ENCODE results near the gene AAK1. TPM values are rescaled to one million over a fixed set of nuclear protein-coding genes. Genes with fewer than 3 reads are reported as not detected.

Gene AAK1
- total RNA-seq, 1 donor from 2014 or later: 68.2 TPM

DNA sequence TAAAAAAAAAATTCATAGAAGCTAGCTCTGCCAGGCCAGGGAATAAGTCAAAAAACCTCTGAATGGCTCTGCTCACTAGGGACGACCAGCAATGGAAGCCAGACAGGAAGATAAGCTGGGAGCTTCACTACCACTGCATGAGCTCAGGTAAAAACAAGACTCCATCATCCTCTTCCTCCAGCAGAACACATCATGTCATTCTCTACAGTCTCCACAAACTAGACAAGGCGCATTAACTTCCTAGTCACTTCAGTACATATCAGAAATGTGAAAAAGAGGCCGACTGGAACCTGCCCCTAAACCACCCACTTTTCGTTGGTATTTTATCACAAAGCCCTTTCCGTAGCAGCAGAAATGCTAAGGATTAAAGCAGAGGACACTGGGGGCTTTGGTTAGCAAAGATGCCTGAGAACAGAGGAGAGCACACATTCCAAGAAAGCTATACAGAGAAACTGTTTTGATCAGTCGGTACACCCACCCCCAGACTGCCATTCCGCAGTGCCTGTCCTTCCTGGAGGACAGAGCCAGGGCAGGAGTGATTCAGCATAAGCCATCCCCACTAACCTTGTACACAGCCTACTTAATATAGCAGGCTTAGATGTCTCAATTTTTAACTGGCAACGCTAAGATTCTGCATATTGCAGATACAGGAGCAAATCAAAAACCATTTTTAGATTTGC, 53.4 kb downstream of the AAK1 start:
- no peak overlapping the region for H3K4me3 Mint-ChIP-seq (ENCODE audit: unreplicated experiment)
- TF ChIP-seq, protein P1, sequence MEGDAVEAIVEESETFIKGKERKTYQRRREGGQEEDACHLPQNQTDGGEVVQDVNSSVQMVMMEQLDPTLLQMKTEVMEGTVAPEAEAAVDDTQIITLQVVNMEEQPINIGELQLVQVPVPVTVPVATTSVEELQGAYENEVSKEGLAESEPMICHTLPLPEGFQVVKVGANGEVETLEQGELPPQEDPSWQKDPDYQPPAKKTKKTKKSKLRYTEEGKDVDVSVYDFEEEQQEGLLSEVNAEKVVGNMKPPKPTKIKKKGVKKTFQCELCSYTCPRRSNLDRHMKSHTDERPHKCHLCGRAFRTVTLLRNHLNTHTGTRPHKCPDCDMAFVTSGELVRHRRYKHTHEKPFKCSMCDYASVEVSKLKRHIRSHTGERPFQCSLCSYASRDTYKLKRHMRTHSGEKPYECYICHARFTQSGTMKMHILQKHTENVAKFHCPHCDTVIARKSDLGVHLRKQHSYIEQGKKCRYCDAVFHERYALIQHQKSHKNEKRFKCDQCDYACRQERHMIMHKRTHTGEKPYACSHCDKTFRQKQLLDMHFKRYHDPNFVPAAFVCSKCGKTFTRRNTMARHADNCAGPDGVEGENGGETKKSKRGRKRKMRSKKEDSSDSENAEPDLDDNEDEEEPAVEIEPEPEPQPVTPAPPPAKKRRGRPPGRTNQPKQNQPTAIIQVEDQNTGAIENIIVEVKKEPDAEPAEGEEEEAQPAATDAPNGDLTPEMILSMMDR (IDR thresholded peaks at IDR 0.05; ENCODE audit: partially characterized antibody, unreplicated experiment): no peak
- peaks cover 2% of the 10 kb centered on the region for H3K27me3 Mint-ChIP-seq (ENCODE audit: unreplicated experiment)
- no peak overlapping the region for H3K27ac Mint-ChIP-seq (ENCODE audit: unreplicated experiment)
- H3K4me1 Mint-ChIP-seq (ENCODE audit: low read depth, unreplicated experiment): peaks cover 7% of the 10 kb centered on the region
- H3K36me3 Mint-ChIP-seq (ENCODE audit: unreplicated experiment): no peaks in the 10 kb centered on the region
- DNase-seq: no peak
- H3K9me3 Mint-ChIP-seq (ENCODE audit: unreplicated experiment): no peaks in the 10 kb centered on the region

DNA sequence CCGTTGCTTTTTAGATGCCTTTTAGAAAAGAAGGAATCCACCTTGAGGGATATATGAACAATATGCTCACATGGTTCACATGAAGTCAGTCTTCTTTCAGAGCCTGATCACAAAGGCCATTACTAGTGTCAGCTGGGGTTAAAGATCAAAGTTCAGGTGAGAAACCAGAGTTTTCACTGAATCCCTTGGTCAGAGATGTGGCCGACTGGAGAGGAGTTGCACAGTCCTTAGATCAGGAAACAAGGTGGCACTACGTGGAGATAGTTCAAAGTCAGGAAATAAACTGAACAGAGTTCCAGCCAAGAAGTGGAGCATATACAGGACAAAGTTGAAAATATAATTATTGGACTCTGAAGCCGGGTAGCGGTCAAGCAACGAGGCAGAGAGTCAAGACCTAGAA, 54.6 kb downstream of the AAK1 start:
- Mint-ChIP-seq H3K9me3 (ENCODE audit: unreplicated experiment) (no peaks in the 10 kb centered on the region), H3K36me3 (ENCODE audit: unreplicated experiment) (no peaks in the 10 kb centered on the region), H3K4me3 (ENCODE audit: unreplicated experiment) (no peak overlapping the region), H3K27ac (ENCODE audit: unreplicated experiment) (no peak overlapping the region), H3K27me3 (ENCODE audit: unreplicated experiment) (peaks cover 2% of the 10 kb centered on the region), H3K4me1 (ENCODE audit: low read depth, unreplicated experiment) (peaks cover 7% of the 10 kb centered on the region)
- DNase-seq: no peak
- TF ChIP-seq, protein P1 (IDR thresholded peaks at IDR 0.05; ENCODE audit: partially characterized antibody, unreplicated experiment): no peak

DNA sequence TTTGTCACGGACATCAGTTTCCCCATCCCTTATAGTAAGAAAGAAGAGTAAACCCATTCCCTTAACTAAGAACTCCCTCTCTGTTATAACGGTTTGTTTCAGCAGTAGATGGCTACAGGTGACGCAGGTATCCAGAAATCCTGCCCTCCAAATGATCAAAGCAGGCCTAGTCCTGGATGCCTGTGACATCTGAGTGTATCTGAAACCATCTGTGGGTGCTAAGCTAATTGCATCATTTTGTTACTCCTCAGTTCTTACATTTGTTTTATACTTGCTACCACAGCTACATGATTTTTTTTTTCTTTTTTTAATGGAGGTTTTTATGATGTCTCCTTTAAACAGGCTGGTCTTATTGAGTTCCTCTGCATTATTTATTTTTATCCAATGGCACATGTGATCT, 55.1 kb downstream of the AAK1 start:
- Mint-ChIP-seq H3K27me3 (ENCODE audit: unreplicated experiment) (no peaks in the 10 kb centered on the region), H3K4me1 (ENCODE audit: low read depth, unreplicated experiment) (peaks cover 3% of the 10 kb centered on the region), H3K4me3 (ENCODE audit: unreplicated experiment) (no peak overlapping the region), H3K27ac (ENCODE audit: unreplicated experiment) (no peak overlapping the region), H3K9me3 (ENCODE audit: unreplicated experiment) (no peaks in the 10 kb centered on the region), H3K36me3 (ENCODE audit: unreplicated experiment) (no peaks in the 10 kb centered on the region)
- TF ChIP-seq, protein P1 (IDR thresholded peaks at IDR 0.05; ENCODE audit: partially characterized antibody, unreplicated experiment): no peak
- no peak for DNase-seq

DNA sequence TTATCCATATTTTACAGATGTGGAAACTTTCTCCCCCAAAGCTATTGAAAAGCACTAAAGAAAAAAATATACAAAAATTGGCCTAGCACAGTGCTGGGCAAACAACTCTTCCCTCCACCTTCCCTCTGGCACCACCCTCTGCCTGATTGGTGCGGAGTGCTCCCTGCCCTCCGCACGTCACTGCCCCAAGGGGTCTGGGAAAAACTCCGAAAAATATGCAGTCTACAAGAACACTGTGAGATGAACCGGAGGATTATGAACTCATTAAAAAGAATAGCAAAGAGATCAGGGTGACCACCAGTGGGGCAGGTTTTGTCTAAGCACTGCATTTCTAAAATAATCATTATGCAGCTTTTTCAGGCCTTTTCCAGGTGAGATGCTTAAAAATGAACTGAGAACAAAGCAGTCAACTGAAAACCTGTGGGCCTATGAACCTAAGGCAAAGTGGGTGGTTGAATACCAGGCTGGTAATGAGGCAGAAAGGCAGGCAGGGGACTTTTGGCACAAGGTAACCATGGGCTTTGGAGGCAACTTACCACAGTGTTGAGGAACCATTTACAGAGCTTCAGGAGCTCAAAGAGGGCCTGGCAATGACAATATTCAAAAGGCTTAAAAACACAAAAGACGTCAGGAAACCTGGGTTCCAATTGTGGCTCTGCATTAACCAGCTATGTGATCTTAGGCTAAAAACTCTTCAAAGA, 57.5 kb downstream of the AAK1 start:
- Mint-ChIP-seq H3K27me3 (ENCODE audit: unreplicated experiment) (no peaks in the 10 kb centered on the region), H3K36me3 (ENCODE audit: unreplicated experiment) (no peaks in the 10 kb centered on the region), H3K4me3 (ENCODE audit: unreplicated experiment) (no peak overlapping the region), H3K9me3 (ENCODE audit: unreplicated experiment) (peaks cover 1% of the 10 kb centered on the region), H3K27ac (ENCODE audit: unreplicated experiment) (no peak overlapping the region), H3K4me1 (ENCODE audit: low read depth, unreplicated experiment) (peaks cover 8% of the 10 kb centered on the region)
- TF ChIP-seq, protein P1 (IDR thresholded peaks at IDR 0.05; ENCODE audit: partially characterized antibody, unreplicated experiment): no peak
- no peak for DNase-seq
